GM21825 (cell line): ENCODE data around the gene HIRA.

Experiments
- ATAC-seq: cut with Tn5 transposase; IDR thresholded peaks from one replicate; pipeline ENCODE4 v1.9.1; 2021; ENCODE audit warnings: mild to moderate bottlenecking, moderate library complexity; ENCODE audit not compliant: unreplicated experiment

The HIRA gene

GRCh38 chr22:19412478-19412877, 19.1 kb downstream of the HIRA start:
- ATAC-seq, result no peak

- no peak for ATAC-seq
Measured at GRCh38 chr22:19411690-19412045, 19.9 kb downstream of the HIRA start.

GRCh38 chr22:19410941-19411689, 20.4 kb downstream of the HIRA start:
- ATAC-seq, result no peak

GRCh38 chr22:19407649-19408606, 23.6 kb downstream of the HIRA start:
- no peak for ATAC-seq

GRCh38 chr22:19406846-19407245, 24.7 kb downstream of the HIRA start:
- no peak for ATAC-seq

GRCh38 chr22:19406281-19406811, 25.2 kb downstream of the HIRA start:
- no peak for ATAC-seq

- ATAC-seq, result no peak
Measured at GRCh38 chr22:19405652-19406051, 25.9 kb downstream of the HIRA start.

GRCh38 chr22:19405133-19405532, 26.4 kb downstream of the HIRA start:
- ATAC-seq, result no peak

GRCh38 chr22:19404676-19405075, 26.9 kb downstream of the HIRA start:
- no peak for ATAC-seq

- no peak for ATAC-seq
Measured at GRCh38 chr22:19402642-19403191, 28.8 kb downstream of the HIRA start.

- no peak for ATAC-seq
Measured at GRCh38 chr22:19401483-19401882, 30.1 kb downstream of the HIRA start.

- no peak for ATAC-seq
Measured at GRCh38 chr22:19400881-19401280, 30.7 kb downstream of the HIRA start.

GRCh38 chr22:19398652-19399051, 32.9 kb downstream of the HIRA start:
- ATAC-seq, result no peak

- ATAC-seq, result no peak
Measured at GRCh38 chr22:19398206-19398605, 33.3 kb downstream of the HIRA start.

GRCh38 chr22:19397734-19398104, 33.8 kb downstream of the HIRA start:
- ATAC-seq, result no peak

- no peak for ATAC-seq
Measured at GRCh38 chr22:19396934-19397733, 34.4 kb downstream of the HIRA start.

- ATAC-seq, result no peak
Measured at GRCh38 chr22:19396561-19396933, 35.0 kb downstream of the HIRA start.

- no peak for ATAC-seq
Measured at GRCh38 chr22:19395276-19395675, 36.3 kb downstream of the HIRA start.

GRCh38 chr22:19394274-19395050, 37.1 kb downstream of the HIRA start:
- no peak for ATAC-seq

GRCh38 chr22:19393704-19394103, 37.8 kb downstream of the HIRA start:
- ATAC-seq, result no peak
